ENCODE results near the gene PELI3.
"Not testable (repeated sequence)": the region's sequence is repeated elsewhere in the genome, so short reads cannot be mapped to it uniquely, and the experiment has no call there.

PELI3 gene

DNA sequence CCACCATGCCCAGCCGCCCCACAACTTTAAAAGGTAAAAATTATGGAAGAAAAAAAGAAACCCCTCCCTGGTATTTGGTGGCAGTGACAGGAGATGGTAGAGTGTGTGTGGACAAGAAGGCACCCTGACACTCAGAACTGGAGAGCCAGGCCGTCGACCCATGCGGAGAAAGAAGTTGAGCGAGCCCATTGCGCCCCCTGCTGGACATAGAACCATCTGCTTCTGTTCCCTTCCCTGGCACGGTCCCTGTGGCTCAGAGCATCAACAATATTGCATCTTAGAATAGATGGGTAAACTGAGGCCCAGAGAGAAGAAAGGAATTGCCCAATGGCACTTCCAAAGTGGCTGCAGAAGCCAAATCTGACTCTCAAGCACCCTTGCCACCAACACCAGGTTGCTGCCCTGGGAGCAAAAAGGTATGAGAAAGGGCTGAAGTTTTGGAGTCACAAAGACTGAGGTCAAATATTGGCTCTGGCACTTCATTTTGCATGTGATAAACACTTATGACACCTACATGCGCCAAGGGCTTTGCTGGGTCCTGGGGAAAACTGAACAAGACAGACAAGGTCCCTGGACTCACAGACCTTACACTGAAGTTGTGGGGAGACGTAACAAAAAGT is 36.6 kb upstream of the PELI3 start:
- no peaks in the 10 kb centered on the region for H3K4me1 ChIP-seq (ENCODE audit: control insufficient read depth, insufficient read depth, low read length)
- H3K9me3 ChIP-seq (ENCODE audit: control insufficient read depth, low read length), result no peaks in the 10 kb centered on the region
- no peak overlapping the region for H3K27ac ChIP-seq (ENCODE audit: insufficient read depth, low read depth, low read length, poor library complexity, severe bottlenecking)
- peaks cover 2% of the 10 kb centered on the region for H3K36me3 ChIP-seq (ENCODE audit: control insufficient read depth, insufficient read depth, low read length)
- WGBS, 2 experiments, result 33 to 35% methylated on average over 9 of the region's 9 CpGs
- no peak overlapping the region for H3K4me3 ChIP-seq (ENCODE audit: insufficient read depth, low read depth, low read length)
- H3K27me3 ChIP-seq (ENCODE audit: control insufficient read depth, insufficient read depth, low read length, poor library complexity, severe bottlenecking), result no peaks in the 10 kb centered on the region

DNA sequence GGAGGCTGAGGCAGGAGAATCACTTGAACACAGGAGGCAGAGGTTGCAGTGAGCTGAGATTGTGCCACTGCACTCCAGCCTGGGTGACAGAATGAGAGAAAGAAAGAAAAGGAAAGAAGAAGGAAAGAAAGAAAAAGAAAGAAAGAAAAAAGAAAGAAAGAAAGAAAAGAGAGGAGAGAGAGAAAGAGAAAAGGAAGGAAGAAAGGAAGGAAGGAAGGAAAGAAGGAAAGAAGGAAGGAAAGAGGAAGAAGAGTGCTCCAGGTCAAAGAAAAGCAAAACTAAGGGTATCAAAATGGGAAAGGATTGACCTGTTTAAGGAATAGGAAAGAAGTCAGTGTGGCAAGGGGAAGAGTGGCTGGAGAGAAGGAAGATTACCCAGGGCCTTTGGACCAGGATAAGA is 35.4 kb upstream of the PELI3 start:
- not testable (repeated sequence) for H3K9me3 ChIP-seq (ENCODE audit: control insufficient read depth, low read length); H3K36me3 ChIP-seq (ENCODE audit: control insufficient read depth, insufficient read depth, low read length); H3K4me1 ChIP-seq (ENCODE audit: control insufficient read depth, insufficient read depth, low read length); H3K4me3 ChIP-seq (ENCODE audit: insufficient read depth, low read depth, low read length); H3K27ac ChIP-seq (ENCODE audit: insufficient read depth, low read depth, low read length, poor library complexity, severe bottlenecking); H3K27me3 ChIP-seq (ENCODE audit: control insufficient read depth, insufficient read depth, low read length, poor library complexity, severe bottlenecking)

DNA sequence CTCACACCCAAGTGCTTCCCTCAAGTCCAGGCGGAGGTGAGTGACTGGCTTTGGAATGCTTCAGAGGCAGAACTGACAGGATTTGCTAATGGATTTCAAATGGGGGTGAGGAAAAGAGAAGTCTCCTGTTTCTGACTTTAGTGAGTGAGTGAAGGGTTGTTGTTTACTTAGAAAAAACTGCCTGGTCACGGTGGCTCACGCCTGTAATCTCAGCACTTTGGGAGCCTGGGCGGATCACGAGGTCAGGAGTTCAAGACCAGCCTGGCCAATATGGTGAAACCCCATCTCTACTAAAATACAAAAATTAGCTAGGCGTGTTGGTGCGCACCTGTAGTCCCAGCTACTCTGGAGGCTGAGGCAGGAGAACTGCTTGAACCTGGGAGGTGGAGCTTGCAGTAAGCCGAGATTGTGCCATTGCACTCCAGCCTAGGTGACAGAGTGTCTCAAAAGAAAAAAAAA is 34.8 kb upstream of the PELI3 start:
- not testable (repeated sequence) for H3K4me1 ChIP-seq (ENCODE audit: control insufficient read depth, insufficient read depth, low read length); H3K27ac ChIP-seq (ENCODE audit: insufficient read depth, low read depth, low read length, poor library complexity, severe bottlenecking); H3K36me3 ChIP-seq (ENCODE audit: control insufficient read depth, insufficient read depth, low read length); H3K9me3 ChIP-seq (ENCODE audit: control insufficient read depth, low read length); H3K4me3 ChIP-seq (ENCODE audit: insufficient read depth, low read depth, low read length); H3K27me3 ChIP-seq (ENCODE audit: control insufficient read depth, insufficient read depth, low read length, poor library complexity, severe bottlenecking)
- WGBS, 2 experiments, result 89 to 92% methylated on average over 8 of the region's 8 CpGs

DNA sequence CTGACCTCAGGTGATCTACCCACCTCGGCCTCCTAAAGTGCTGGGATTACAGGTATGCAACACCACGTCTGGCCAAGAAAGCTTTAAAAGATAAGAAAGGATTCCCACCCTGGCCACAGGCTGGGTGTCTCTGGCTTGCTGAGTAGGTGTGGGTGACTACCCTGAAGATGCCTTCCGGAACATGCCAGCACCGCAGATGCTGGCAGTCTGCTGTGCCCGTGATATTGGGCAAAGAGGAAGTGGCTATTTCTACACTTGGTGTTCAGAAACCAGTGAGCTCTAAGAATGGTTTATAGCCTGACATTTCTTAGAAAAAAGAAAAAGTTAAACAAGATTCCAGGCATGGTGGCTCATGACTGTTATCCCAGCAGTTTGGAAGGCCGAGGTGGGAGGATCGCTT is 34.1 kb upstream of the PELI3 start:
- Histone ChIP-seq H3K4me3 (ENCODE audit: insufficient read depth, low read depth, low read length) (no peak overlapping the region), H3K27ac (ENCODE audit: insufficient read depth, low read depth, low read length, poor library complexity, severe bottlenecking) (no peak overlapping the region), H3K36me3 (ENCODE audit: control insufficient read depth, insufficient read depth, low read length) (peaks cover 9% of the 10 kb centered on the region), H3K4me1 (ENCODE audit: control insufficient read depth, insufficient read depth, low read length) (no peaks in the 10 kb centered on the region), H3K27me3 (ENCODE audit: control insufficient read depth, insufficient read depth, low read length, poor library complexity, severe bottlenecking) (no peaks in the 10 kb centered on the region), H3K9me3 (ENCODE audit: control insufficient read depth, low read length) (no peaks in the 10 kb centered on the region)
- WGBS, 2 experiments, result 87% methylated on average over 7 of the region's 7 CpGs

DNA sequence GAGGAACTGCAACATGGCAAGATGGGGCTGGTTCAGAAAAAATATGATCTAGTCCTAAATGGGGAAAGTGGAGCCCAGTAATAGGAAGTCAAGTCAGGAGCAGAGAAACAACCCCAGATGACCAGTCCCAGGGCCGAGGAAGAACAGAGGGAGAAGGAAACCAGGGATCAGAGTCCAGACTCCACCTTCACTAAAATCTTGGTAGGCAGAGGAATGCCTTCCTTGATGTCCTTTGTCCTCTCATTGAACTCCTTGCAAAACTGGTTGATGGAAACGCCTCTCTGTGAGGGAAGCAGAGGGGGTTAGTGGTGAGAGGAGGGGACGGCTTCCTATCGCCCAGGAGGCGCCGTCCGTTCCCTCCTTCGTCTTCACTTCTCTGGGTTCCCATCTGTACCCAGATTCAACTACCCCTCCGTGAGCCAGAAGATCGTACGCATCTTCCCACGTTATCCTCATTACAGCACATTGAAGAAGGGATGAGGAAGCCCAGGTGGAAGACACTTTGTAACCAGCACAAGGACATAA is 28.7 kb upstream of the PELI3 start:
- Histone ChIP-seq H3K27ac (ENCODE audit: insufficient read depth, low read depth, low read length, poor library complexity, severe bottlenecking) (peak overlapping the region; percentile 76), H3K4me1 (ENCODE audit: control insufficient read depth, insufficient read depth, low read length) (no peaks in the 10 kb centered on the region), H3K36me3 (ENCODE audit: control insufficient read depth, insufficient read depth, low read length) (peaks cover 9% of the 10 kb centered on the region), H3K9me3 (ENCODE audit: control insufficient read depth, low read length) (no peaks in the 10 kb centered on the region), H3K27me3 (ENCODE audit: control insufficient read depth, insufficient read depth, low read length, poor library complexity, severe bottlenecking) (no peaks in the 10 kb centered on the region), H3K4me3 (ENCODE audit: insufficient read depth, low read depth, low read length) (peak overlapping the region; percentile 93)
- WGBS, 2 experiments, result 6% methylated on average over 12 of the region's 12 CpGs

DNA sequence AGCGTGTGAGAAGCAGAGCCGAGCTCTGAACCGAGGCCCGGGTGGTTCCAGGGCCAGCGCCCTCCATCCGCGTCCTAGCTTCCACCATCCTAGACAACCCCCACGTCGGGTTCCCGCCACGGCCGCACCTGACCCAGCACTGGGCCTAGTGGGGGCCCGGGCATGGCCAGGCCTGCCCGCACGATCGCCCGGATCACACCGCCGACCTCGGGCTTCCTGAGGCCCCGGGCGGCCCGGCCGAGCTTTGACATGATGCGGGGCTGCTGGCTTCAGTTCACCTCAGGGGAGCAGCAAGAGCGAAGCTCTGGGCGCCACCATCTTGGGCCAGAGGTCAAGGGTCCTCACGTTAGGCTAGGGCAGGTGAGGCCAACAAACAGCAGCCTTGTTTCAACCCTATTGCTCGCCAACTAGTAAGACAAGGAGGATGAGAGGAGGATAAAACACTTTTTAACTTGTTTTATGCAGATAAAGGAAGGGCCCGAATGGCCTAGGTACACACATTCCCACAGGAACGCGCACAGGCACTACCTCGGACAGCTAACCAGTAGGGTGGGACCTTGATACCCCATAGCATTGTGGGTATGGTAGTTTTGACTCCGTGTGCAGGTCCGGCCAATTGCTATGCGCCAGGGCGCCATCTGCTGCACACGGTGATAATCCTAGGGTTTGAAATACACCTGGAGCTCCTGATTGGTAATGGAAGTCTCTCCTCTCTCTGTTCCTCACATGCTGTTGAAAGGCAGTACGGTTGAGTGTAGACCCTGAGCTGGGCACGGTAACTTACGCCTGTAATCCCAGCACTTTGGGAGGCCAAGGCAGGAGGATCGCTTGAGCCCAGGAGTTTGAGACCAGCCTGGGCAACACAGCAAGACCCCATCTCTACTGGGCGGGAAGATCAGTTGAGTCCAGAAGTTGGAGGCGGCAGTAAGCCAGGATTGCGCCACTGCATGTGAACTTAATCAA is 27.9 kb upstream of the PELI3 start, which contains the start of gene MRPL11:
MRPL11 (minus strand) TSS at position 345 of the 963 bp plus-strand sequence; CDS start at position 251, 94 bp downstream.
- H3K9me3 ChIP-seq (ENCODE audit: control insufficient read depth, low read length), result no peaks in the 10 kb centered on the region
- WGBS, 2 experiments, result 10% methylated on average over 45 of the region's 45 CpGs
- H3K36me3 ChIP-seq (ENCODE audit: control insufficient read depth, insufficient read depth, low read length), result peaks cover 9% of the 10 kb centered on the region
- no peaks in the 10 kb centered on the region for H3K27me3 ChIP-seq (ENCODE audit: control insufficient read depth, insufficient read depth, low read length, poor library complexity, severe bottlenecking)
- H3K4me1 ChIP-seq (ENCODE audit: control insufficient read depth, insufficient read depth, low read length), result no peaks in the 10 kb centered on the region
- H3K4me3 ChIP-seq (ENCODE audit: insufficient read depth, low read depth, low read length), result peak within 1 kb of the TSS; percentile 93
- peak within 1 kb of the TSS; percentile 76 for H3K27ac ChIP-seq (ENCODE audit: insufficient read depth, low read depth, low read length, poor library complexity, severe bottlenecking)

DNA sequence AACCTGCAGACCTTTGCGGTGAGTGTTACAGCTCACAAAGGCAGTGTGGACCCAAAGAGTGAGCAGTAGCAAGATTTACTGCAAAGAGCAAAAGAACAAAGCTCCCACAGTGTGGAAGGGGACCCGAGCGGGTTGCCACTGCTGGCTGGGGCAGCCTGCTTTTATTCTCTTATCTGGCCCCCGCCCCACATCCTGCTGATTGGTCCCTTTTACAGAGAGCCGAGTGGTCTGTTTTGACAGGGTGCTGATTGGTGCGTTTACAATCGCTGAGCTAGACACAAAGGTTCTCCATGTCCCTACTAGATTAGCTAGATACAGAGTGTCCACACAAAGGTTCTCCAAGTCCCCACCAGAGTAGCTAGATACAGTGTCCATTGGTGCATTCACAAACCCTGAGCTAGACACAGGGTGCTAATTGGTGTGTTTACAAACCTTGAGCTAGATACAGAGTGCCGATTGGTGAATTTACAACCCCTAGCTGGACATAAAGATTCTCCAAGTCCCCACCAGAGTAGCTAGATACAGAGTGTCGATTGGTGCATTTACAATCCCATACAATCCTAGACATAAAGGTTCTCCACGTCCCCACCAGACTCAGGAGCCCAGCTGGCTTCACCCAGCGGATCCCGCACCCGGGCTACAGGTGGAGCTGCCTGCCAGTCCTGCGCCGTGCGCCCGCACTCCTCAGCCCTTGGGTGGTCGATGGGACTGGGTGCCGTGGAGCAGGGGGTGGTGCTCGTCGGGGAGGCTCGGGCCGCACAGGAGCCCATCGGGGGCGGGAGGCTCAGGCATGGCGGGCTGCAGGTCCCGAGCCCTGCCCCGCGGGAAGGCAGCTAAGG is 26.4 kb upstream of the PELI3 start:
- not testable (repeated sequence) for H3K4me3 ChIP-seq (ENCODE audit: insufficient read depth, low read depth, low read length); H3K9me3 ChIP-seq (ENCODE audit: control insufficient read depth, low read length); H3K4me1 ChIP-seq (ENCODE audit: control insufficient read depth, insufficient read depth, low read length); H3K27ac ChIP-seq (ENCODE audit: insufficient read depth, low read depth, low read length, poor library complexity, severe bottlenecking); H3K27me3 ChIP-seq (ENCODE audit: control insufficient read depth, insufficient read depth, low read length, poor library complexity, severe bottlenecking); H3K36me3 ChIP-seq (ENCODE audit: control insufficient read depth, insufficient read depth, low read length)
- WGBS, 2 experiments, result 91 to 92% methylated on average over 29 of the region's 29 CpGs

DNA sequence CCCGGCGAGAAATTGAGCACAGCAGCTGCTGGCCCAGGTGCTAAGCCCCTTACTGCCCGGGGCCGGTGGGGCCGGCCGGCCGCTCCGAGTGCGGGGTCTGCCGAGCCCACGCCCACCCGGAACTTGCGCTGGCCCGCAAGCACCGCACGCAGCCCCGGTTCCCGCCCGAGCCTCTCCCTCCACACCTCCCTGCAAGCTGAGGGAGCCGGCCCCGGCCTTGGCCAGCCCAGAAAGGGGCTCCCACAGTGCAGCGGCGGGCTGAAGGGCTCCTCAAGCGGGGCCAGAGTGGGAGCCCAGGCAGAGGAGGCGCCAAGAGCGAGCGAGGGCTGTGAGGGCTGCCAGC is 25.8 kb upstream of the PELI3 start:
- not testable (repeated sequence) for H3K9me3 ChIP-seq (ENCODE audit: control insufficient read depth, low read length); H3K4me1 ChIP-seq (ENCODE audit: control insufficient read depth, insufficient read depth, low read length); H3K36me3 ChIP-seq (ENCODE audit: control insufficient read depth, insufficient read depth, low read length); H3K27me3 ChIP-seq (ENCODE audit: control insufficient read depth, insufficient read depth, low read length, poor library complexity, severe bottlenecking); H3K27ac ChIP-seq (ENCODE audit: insufficient read depth, low read depth, low read length, poor library complexity, severe bottlenecking); H3K4me3 ChIP-seq (ENCODE audit: insufficient read depth, low read depth, low read length)
- 95% methylated on average over 27 of the region's 27 CpGs for WGBS, 2 experiments

DNA sequence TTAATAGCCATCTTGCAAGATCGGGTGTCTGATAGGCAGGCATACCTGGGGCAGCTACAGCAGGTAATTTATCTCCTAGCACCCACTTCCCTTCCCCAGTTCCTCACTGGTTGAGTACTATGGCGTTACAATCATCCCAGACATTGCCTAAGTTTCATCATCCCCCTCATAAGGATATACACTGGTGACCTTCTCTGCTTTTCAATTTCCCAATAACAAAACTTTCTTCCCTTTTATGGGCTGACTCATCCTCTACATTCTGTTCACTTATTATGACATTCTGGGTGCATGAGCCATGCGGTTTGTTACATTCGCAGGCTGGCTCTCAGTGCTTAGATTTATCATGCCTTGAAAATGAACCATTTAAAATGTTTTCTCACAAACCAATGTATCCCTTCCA is 23.1 kb upstream of the PELI3 start:
- H3K4me1 ChIP-seq (ENCODE audit: control insufficient read depth, insufficient read depth, low read length), result no peaks in the 10 kb centered on the region
- no peak overlapping the region for H3K27ac ChIP-seq (ENCODE audit: insufficient read depth, low read depth, low read length, poor library complexity, severe bottlenecking)
- H3K4me3 ChIP-seq (ENCODE audit: insufficient read depth, low read depth, low read length), result no peak overlapping the region
- no peaks in the 10 kb centered on the region for H3K9me3 ChIP-seq (ENCODE audit: control insufficient read depth, low read length)
- 94 to 95% methylated on average over 4 of the region's 4 CpGs for WGBS, 2 experiments
- H3K36me3 ChIP-seq (ENCODE audit: control insufficient read depth, insufficient read depth, low read length), result no peaks in the 10 kb centered on the region
- H3K27me3 ChIP-seq (ENCODE audit: control insufficient read depth, insufficient read depth, low read length, poor library complexity, severe bottlenecking), result no peaks in the 10 kb centered on the region

DNA sequence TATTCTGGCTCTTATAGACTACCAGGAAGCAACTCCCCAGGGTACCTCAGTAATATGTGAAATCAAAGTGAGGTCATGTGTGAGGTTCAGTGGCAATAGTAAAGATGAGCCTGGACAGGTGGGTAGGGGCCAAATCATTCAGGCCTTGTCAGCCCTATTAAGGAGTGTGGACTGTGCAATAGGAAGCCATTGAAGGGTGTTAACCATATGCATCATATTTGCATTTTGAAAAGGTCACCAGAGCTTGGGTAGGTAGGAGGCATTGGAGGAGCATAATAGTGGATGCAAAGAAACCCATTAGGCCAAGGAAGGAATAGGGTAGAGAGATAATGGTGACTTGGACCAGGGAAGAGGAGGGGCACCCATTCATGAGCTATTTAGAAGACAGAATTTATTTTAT is 19.7 kb upstream of the PELI3 start:
- H3K4me1 ChIP-seq (ENCODE audit: control insufficient read depth, insufficient read depth, low read length), result no peaks in the 10 kb centered on the region
- no peaks in the 10 kb centered on the region for H3K36me3 ChIP-seq (ENCODE audit: control insufficient read depth, insufficient read depth, low read length)
- H3K9me3 ChIP-seq (ENCODE audit: control insufficient read depth, low read length), result no peaks in the 10 kb centered on the region
- H3K27ac ChIP-seq (ENCODE audit: insufficient read depth, low read depth, low read length, poor library complexity, severe bottlenecking), result no peak overlapping the region
- no peaks in the 10 kb centered on the region for H3K27me3 ChIP-seq (ENCODE audit: control insufficient read depth, insufficient read depth, low read length, poor library complexity, severe bottlenecking)
- H3K4me3 ChIP-seq (ENCODE audit: insufficient read depth, low read depth, low read length), result no peak overlapping the region

All from ectodermal cell (in vitro differentiated cells).